ENCODE measurements around the gene UVRAG.
"Not testable (repeated sequence)": the region's sequence is repeated elsewhere in the genome, so short reads cannot be mapped to it uniquely, and the experiment has no call there.

The UVRAG gene

DNA sequence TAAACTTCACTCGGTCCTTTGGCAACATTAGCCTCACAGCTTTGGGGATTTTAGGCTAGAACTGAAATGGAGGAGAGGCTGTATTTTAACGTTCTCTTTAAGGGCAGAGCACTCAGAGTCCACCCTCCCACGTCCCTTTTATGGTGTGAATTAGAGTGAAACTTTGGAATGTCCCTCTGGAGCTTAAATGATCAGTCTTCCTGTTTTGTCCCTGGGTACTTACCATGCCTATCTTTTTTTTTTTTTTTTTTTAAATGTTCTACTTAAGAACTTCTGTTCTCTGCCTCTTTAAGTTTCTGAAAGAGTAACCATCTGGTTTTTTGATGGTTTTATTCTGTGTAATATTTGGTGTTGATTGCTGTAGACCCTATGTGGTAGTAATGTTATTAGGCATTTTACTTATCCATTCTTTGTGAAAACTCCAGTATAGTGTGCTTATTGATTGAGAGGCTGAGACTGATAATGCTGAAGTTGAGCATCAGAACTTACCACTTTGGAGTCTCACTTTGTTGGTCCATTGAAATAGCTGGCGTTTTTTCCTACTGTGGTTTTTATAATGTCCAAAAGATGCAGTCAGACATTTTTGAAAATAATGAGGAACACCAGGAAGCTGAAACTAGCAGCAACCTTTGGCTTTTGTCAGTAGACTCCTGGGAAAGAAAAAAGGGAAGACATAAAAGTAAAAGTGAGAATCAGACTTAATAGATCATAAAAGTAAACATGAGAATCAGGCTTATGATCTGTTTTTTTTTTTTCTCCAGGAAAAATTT lies 11.6 kb downstream of the UVRAG start:
- H3K9me3 Mint-ChIP-seq: peaks cover 0 to 3% of the 10 kb centered on the region in 2 donors

GRCh38 chr11:75827562-75827961 lies 12.6 kb downstream of the UVRAG start:
- Mint-ChIP-seq H3K9me3 (no peaks in the 10 kb centered on the region), H3K4me1 (peaks cover 26 to 83% of the 10 kb centered on the region in 2 donors), H3K4me3 (no peak overlapping the region), H3K27me3 (no peaks in the 10 kb centered on the region), H3K27ac (no peak overlapping the region), H3K36me3 (peaks cover 43 to 48% of the 10 kb centered on the region in 2 donors)
- ATAC-seq (replicated peaks): no peak
- DNase-seq: no peak

More for the DNA sequence above, 11.6 kb downstream of the UVRAG start:
- ATAC-seq (replicated peaks) (peak; percentile 29 to 58), DNase-seq (no peak)
- H3K36me3 Mint-ChIP-seq: peaks cover 46 to 57% of the 10 kb centered on the region in 2 donors
- H3K27me3 Mint-ChIP-seq: no peaks in the 10 kb centered on the region
- peak overlapping the region; percentile 98 for H3K27ac Mint-ChIP-seq
- H3K4me1 Mint-ChIP-seq: peaks cover 28 to 84% of the 10 kb centered on the region in 2 donors
- peak overlapping the region; percentile 76 to 78 for H3K4me3 Mint-ChIP-seq

GRCh38 chr11:75831915-75832502 lies 17.0 kb downstream of the UVRAG start:
- Mint-ChIP-seq H3K9me3 (no peaks in the 10 kb centered on the region), H3K4me1 (peaks cover 30 to 93% of the 10 kb centered on the region in 2 donors), H3K4me3 (no peak overlapping the region), H3K36me3 (peaks cover 27 to 44% of the 10 kb centered on the region in 2 donors), H3K27me3 (no peaks in the 10 kb centered on the region), H3K27ac (no peak overlapping the region)
- DNase-seq: no peak
- ATAC-seq (replicated peaks): no peak

- Mint-ChIP-seq H3K9me3 (no peaks in the 10 kb centered on the region), H3K36me3 (peaks cover 31 to 55% of the 10 kb centered on the region in 2 donors), H3K4me3 (no peak overlapping the region), H3K27me3 (no peaks in the 10 kb centered on the region), H3K4me1 (peaks cover 36 to 95% of the 10 kb centered on the region in 2 donors), H3K27ac (peak overlapping the region; percentile 31)
- DNase-seq: no peak
- ATAC-seq (replicated peaks): no peak
Observed at GRCh38 chr11:75834728-75835127, 19.7 kb downstream of the UVRAG start.

- Mint-ChIP-seq H3K36me3 (peaks cover 25 to 53% of the 10 kb centered on the region in 2 donors), H3K9me3 (no peaks in the 10 kb centered on the region), H3K27ac (peak overlapping the region; percentile 2), H3K27me3 (no peaks in the 10 kb centered on the region), H3K4me1 (peaks cover 41 to 93% of the 10 kb centered on the region in 2 donors), H3K4me3 (peak overlapping the region in 1 of 2 donors; percentile 1)
- peak; percentile 88 to 89 for ATAC-seq (replicated peaks)
- DNase-seq: no peak
Observed at GRCh38 chr11:75836417-75836816, 21.4 kb downstream of the UVRAG start.

DNA sequence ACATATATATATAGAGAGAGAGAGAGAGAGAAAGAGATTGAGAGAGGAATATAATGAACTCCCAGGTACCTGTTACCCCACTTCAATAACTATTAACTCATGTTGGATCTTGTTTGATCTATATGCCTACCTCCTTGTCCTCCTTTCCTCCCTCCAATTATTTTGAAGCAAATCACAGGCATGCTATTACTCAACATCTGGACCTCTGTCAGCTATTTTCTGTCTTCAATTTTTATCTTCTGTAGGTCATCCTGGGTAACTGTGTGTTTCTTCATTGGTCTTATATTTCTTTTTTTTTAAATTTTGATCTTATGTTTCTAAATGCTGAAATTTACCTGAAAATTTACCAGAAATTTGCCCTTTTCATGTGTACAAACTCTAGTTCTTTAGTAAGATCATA lies 24.8 kb downstream of the UVRAG start:
- no peak overlapping the region for H3K4me3 Mint-ChIP-seq
- H3K4me1 Mint-ChIP-seq: peaks cover 37 to 89% of the 10 kb centered on the region in 2 donors
- no peak for ATAC-seq (replicated peaks)
- no peaks in the 10 kb centered on the region for H3K27me3 Mint-ChIP-seq
- DNase-seq: no peak
- peak overlapping the region; percentile 49 for H3K27ac Mint-ChIP-seq
- peaks cover 34 to 56% of the 10 kb centered on the region in 2 donors for H3K36me3 Mint-ChIP-seq
- peaks cover 0 to 2% of the 10 kb centered on the region in 2 donors for H3K9me3 Mint-ChIP-seq

- Mint-ChIP-seq H3K4me3 (no peak overlapping the region), H3K27me3 (no peaks in the 10 kb centered on the region), H3K27ac (peak overlapping the region; percentile 49), H3K36me3 (peaks cover 41 to 59% of the 10 kb centered on the region in 2 donors), H3K4me1 (peaks cover 34 to 89% of the 10 kb centered on the region in 2 donors), H3K9me3 (peaks cover 0 to 2% of the 10 kb centered on the region in 2 donors)
- DNase-seq (no peak), ATAC-seq (replicated peaks) (no peak)
Observed at GRCh38 chr11:75840522-75840921, 25.5 kb downstream of the UVRAG start.

DNA sequence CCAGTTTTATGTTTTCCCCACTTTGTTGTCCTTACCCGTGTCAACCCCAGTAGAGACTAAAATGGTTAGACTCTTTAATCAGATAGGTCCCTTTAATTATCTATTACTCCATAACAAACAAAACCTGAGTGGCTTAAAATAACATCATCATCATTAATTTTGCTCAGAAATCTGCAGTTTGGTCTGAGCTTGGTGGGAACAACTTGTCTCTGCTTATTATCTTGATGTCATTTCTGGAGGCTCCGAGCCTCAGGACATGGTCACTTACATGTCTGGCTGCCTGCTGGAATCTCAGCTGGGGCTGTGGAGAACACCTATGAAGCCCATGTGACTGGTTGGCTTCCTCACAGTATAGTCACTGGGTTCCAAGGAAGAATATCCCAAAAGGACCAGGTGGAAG lies 26.7 kb downstream of the UVRAG start:
- no peaks in the 10 kb centered on the region for H3K27me3 Mint-ChIP-seq
- no peak for DNase-seq
- H3K4me1 Mint-ChIP-seq: peaks cover 33 to 83% of the 10 kb centered on the region in 2 donors
- H3K4me3 Mint-ChIP-seq: no peak overlapping the region
- no peak overlapping the region for H3K27ac Mint-ChIP-seq
- peaks cover 0 to 2% of the 10 kb centered on the region in 2 donors for H3K9me3 Mint-ChIP-seq
- no peak for ATAC-seq (replicated peaks)
- peaks cover 46 to 58% of the 10 kb centered on the region in 2 donors for H3K36me3 Mint-ChIP-seq

DNA sequence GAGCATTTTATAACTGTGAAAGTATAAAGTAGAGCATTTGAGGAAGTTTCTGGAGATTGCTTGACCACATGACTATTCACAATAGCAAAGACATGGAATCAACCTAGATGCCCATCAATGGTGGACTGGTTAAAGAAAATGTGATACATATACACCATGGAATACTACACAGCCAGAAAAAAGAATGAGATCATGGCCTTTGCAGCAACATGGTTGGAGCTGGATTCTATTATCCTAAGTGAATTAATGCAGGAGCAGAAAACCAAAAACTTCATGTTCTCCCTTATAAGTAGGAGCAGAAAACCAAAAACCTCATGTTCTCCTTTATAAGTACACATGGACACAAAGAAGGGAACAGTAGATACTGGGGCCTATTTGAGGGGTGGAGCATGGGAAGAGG lies 30.3 kb downstream of the UVRAG start:
- no peak overlapping the region for H3K4me3 Mint-ChIP-seq
- H3K27ac Mint-ChIP-seq: no peak overlapping the region
- ATAC-seq (replicated peaks) (no peak), DNase-seq (no peak)
- peaks cover 46 to 52% of the 10 kb centered on the region in 2 donors for H3K36me3 Mint-ChIP-seq
- H3K9me3 Mint-ChIP-seq: peaks cover 0 to 2% of the 10 kb centered on the region in 2 donors
- peaks cover 25 to 77% of the 10 kb centered on the region in 2 donors for H3K4me1 Mint-ChIP-seq
- H3K27me3 Mint-ChIP-seq: no peaks in the 10 kb centered on the region

GRCh38 chr11:75849894-75850293 lies 34.9 kb downstream of the UVRAG start:
- ATAC-seq (replicated peaks) (no peak), DNase-seq (no peak)
- H3K4me1 Mint-ChIP-seq: peaks cover 19 to 53% of the 10 kb centered on the region in 2 donors
- peaks cover 38 to 40% of the 10 kb centered on the region in 2 donors for H3K36me3 Mint-ChIP-seq
- no peaks in the 10 kb centered on the region for H3K9me3 Mint-ChIP-seq
- no peak overlapping the region for H3K4me3 Mint-ChIP-seq
- H3K27me3 Mint-ChIP-seq: no peaks in the 10 kb centered on the region
- H3K27ac Mint-ChIP-seq: peak overlapping the region; percentile 2

DNA sequence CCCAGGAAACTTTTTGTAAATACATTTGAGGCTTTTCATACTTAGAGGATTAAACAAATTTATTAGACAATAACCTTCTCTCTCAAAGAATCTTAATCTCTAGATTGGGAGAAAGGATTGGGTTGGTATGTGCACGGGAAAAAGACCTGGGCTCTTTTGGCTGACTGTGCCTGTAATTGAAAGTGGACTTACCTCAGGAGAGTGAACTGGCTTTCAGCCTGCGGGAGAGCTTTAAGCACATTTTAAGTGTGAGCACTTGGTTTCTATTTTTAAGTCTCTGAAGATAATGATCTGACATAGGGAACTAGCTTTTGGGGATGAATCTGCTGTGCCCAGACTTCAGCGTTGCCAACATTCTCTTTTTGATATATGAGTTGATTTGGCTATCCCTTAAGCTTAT lies 35.8 kb downstream of the UVRAG start:
- no peak overlapping the region for H3K4me3 Mint-ChIP-seq
- H3K4me1 Mint-ChIP-seq: peaks cover 20 to 54% of the 10 kb centered on the region in 2 donors
- DNase-seq (no peak), ATAC-seq (replicated peaks) (no peak)
- H3K27me3 Mint-ChIP-seq: no peaks in the 10 kb centered on the region
- H3K9me3 Mint-ChIP-seq: no peaks in the 10 kb centered on the region
- H3K27ac Mint-ChIP-seq: peak overlapping the region; percentile 48
- peaks cover 38 to 40% of the 10 kb centered on the region in 2 donors for H3K36me3 Mint-ChIP-seq

- peak overlapping the region; percentile 48 for H3K27ac Mint-ChIP-seq
Observed at GRCh38 chr11:75851203-75851602, 36.2 kb downstream of the UVRAG start.

DNA sequence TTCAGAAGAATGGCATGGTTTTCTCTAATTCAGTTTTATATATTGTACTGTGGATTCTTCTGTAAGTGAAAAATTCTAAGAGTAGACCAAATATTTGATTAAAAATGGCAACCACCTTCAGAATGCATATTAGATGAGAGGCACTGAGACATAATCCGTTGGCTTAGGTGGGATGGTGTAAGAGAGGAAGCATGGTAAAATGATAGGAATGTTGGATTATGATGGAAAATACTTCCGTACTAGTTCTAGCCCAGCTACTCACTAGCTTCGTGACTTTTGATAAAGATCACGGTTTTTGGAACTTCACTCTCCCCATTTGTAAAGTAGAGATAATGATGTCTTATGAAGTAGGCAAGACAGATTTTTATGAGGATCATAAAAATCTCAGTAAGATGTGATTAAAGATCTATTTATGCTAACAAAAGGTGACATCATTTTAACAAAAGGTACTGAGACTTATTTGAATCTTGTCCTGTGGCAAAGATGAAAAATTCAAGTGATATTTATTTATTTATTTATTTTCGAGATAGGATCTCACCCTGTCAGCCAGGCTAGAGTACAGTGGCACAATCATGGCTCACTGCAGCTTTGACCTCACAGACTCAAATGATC lies 37.5 kb downstream of the UVRAG start:
- H3K27ac Mint-ChIP-seq: no peak overlapping the region
- DNase-seq (no peak), ATAC-seq (replicated peaks) (no peak)
- no peak overlapping the region for H3K4me3 Mint-ChIP-seq
- peaks cover 26 to 62% of the 10 kb centered on the region in 2 donors for H3K4me1 Mint-ChIP-seq
- peaks cover 43 to 50% of the 10 kb centered on the region in 2 donors for H3K36me3 Mint-ChIP-seq
- H3K27me3 Mint-ChIP-seq: no peaks in the 10 kb centered on the region
- peaks cover 0 to 8% of the 10 kb centered on the region in 2 donors for H3K9me3 Mint-ChIP-seq

More at GRCh38 chr11:75851203-75851602, 36.2 kb downstream of the UVRAG start:
- Mint-ChIP-seq H3K36me3 (peaks cover 41 to 43% of the 10 kb centered on the region in 2 donors), H3K4me3 (no peak overlapping the region), H3K9me3 (no peaks in the 10 kb centered on the region), H3K4me1 (peaks cover 20 to 57% of the 10 kb centered on the region in 2 donors), H3K27me3 (no peaks in the 10 kb centered on the region)
- no peak for DNase-seq
- no peak for ATAC-seq (replicated peaks)

- H3K4me3 Mint-ChIP-seq; H3K27ac Mint-ChIP-seq; ATAC-seq (replicated peaks); DNase-seq; H3K9me3 Mint-ChIP-seq; H3K27me3 Mint-ChIP-seq: not testable (repeated sequence)
- H3K36me3 Mint-ChIP-seq: peaks cover 49 to 55% of the 10 kb centered on the region in 2 donors
- peaks cover 31 to 62% of the 10 kb centered on the region in 2 donors for H3K4me1 Mint-ChIP-seq
Observed at GRCh38 chr11:75853563-75853962, 38.6 kb downstream of the UVRAG start.

Measured in stimulated activated naive B cell treated with anti-CD40 and anti-IgM and Interleukin-4, amounts not matched to agents 10 μg/mL and 1 μg/mL and 100 μg/mL, for 72 hours (primary cell).